ENCODE data around the gene SLC1A4. TPM values are rescaled to one million over a fixed set of nuclear protein-coding genes. Genes with fewer than 3 reads are reported as not detected.
A peak's percentile ranks its signal among the peaks of the same experiment; 100 is the strongest.
"Not testable (repeated sequence)": the region's sequence is repeated elsewhere in the genome, so short reads cannot be mapped to it uniquely, and the experiment has no call there.

SLC1A4 gene
- total and polyA plus RNA-seq, 10 of the 15 experiments (the other 5 are each of a cell fraction or from before 2014, with no cell fraction given) = 10.8 to 43.2 (median 27.7) TPM

- Histone ChIP-seq H4K20me1 (ENCODE audit: control insufficient read depth, insufficient read depth) (no peaks in the 10 kb centered on the region), H3K4me3 (no peak overlapping the region), H3K27me3 (replicated peaks in 1 of 2; ENCODE audit: control insufficient read depth in 2 of 2, insufficient read depth in 2 of 2, low read length in 1 of 2) (no peaks in the 10 kb centered on the region), H3K9me3 (replicated peaks; ENCODE audit: control insufficient read depth, insufficient read depth, low read length) (no peaks in the 10 kb centered on the region), H3K79me2 (ENCODE audit: control insufficient read depth, insufficient read depth, low read length) (no peaks in the 10 kb centered on the region), H2AFZ (ENCODE audit: control insufficient read depth, low read depth, low read length) (no peak overlapping the region), H3K36me3 (ENCODE audit: control insufficient read depth in 2 of 2, insufficient read depth in 2 of 2, low read length in 1 of 2) (peaks cover 30 to 42% of the 10 kb centered on the region in 2 experiments), H3K4me1 (ENCODE audit: control insufficient read depth, insufficient read depth, low read length) (peaks cover 13% of the 10 kb centered on the region), H3K27ac (ENCODE audit: control insufficient read depth, insufficient read depth) (no peak overlapping the region), H3K4me2 (ENCODE audit: control insufficient read depth, insufficient read depth) (no peak overlapping the region), H3K9ac (ENCODE audit: control insufficient read depth, insufficient read depth, low read length) (no peak overlapping the region)
- ATAC-seq (no peak), FAIRE-seq (no peak), DNase-seq (ENCODE audit: low read depth, low spot score) (no peak)
- RAD21 ChIA-PET (ENCODE audit: unreplicated experiment) = interaction anchor here (0.6 to 1.2 kb wide), 2 partner anchors 11 to 14 kb away, joined by 3 read pairs; no protein-coding TSS in a partner anchor
- POLR2A ChIA-PET = no interaction called here
- no TSS peak for BruUV-seq (replicated peaks)
- 99% methylated on average over 8 of the region's 8 CpGs for WGBS (ENCODE audit: insufficient coverage, insufficient replicate concordance, low lambda C conversion rate, missing lambda C conversion rate)
- intact Hi-C loops (cut with micrococcal nuclease; ENCODE audit: unreplicated experiment) = no loop called here
- CTCF ChIA-PET = no interaction called here
- no peak for TF ChIP-seq SPI1 (IDR thresholded peaks at IDR 0.05; ENCODE audit: borderline replicate concordance, insufficient read depth, low read depth, low read length)
- no peak for TF ChIP-seq CBX3 (IDR thresholded peaks at IDR 0.05; ENCODE audit: borderline replicate concordance, low read depth)
- TF ChIP-seq MTA3 (IDR thresholded peaks at IDR 0.05; ENCODE audit: borderline replicate concordance, low read length) = no peak
- no peak for TF ChIP-seq CTCF (IDR thresholded peaks at IDR 0.05 in 2 of 3, conservative IDR thresholded peaks at IDR 0.05 in 1 of 3; ENCODE audit: control insufficient read depth in 2 of 3, extremely low read depth in 1 of 3, insufficient read depth in 1 of 3, low read depth in 3 of 3, low read length in 3 of 3)
- TF ChIP-seq POLR2A (IDR thresholded peaks at IDR 0.05; ENCODE audit: low read depth, low read length) = 0 out of 2 replicates have a peak, but pooled peaks have one; percentile 31
- SMC1A ChIA-PET (ENCODE audit: uncharacterized antibody, unreplicated experiment) = interaction anchor here (0.8 kb wide), 1 partner anchor 103 kb away, joined by 3 read pairs; no protein-coding TSS in a partner anchor
- in situ Hi-C loops (cut with MboI) = no loop called here
Observed at GRCh38 chr2:65019675-65020195, 30.5 kb downstream of the SLC1A4 start.

- intact Hi-C loops (cut with micrococcal nuclease; ENCODE audit: unreplicated experiment); H3K9ac ChIP-seq (ENCODE audit: control insufficient read depth, insufficient read depth, low read length); POLR2A ChIA-PET; H3K4me2 ChIP-seq (ENCODE audit: control insufficient read depth, insufficient read depth); CTCF ChIA-PET; BruUV-seq (replicated peaks); H3K9me3 ChIP-seq (replicated peaks; ENCODE audit: control insufficient read depth, insufficient read depth, low read length); H4K20me1 ChIP-seq (ENCODE audit: control insufficient read depth, insufficient read depth); FAIRE-seq; H2AFZ ChIP-seq (ENCODE audit: control insufficient read depth, low read depth, low read length); DNase-seq (ENCODE audit: low read depth, low spot score); H3K27ac ChIP-seq (ENCODE audit: control insufficient read depth, insufficient read depth); in situ Hi-C loops (cut with MboI); H3K79me2 ChIP-seq (ENCODE audit: control insufficient read depth, insufficient read depth, low read length); ATAC-seq; H3K27me3 ChIP-seq (replicated peaks in 1 of 2; ENCODE audit: control insufficient read depth in 2 of 2, insufficient read depth in 2 of 2, low read length in 1 of 2); H3K4me3 ChIP-seq: not testable (repeated sequence)
- RAD21 ChIA-PET (ENCODE audit: unreplicated experiment) = interaction anchor here (0.6 to 1.2 kb wide), 2 partner anchors 11 to 13 kb away, joined by 3 read pairs; no protein-coding TSS in a partner anchor
- 91% methylated on average over 1 of the region's 1 CpG for WGBS (ENCODE audit: insufficient coverage, insufficient replicate concordance, low lambda C conversion rate, missing lambda C conversion rate)
- Histone ChIP-seq H3K4me1 (ENCODE audit: control insufficient read depth, insufficient read depth, low read length) (peaks cover 13% of the 10 kb centered on the region), H3K36me3 (ENCODE audit: control insufficient read depth in 2 of 2, insufficient read depth in 2 of 2, low read length in 1 of 2) (peaks cover 30 to 39% of the 10 kb centered on the region in 2 experiments)
- SMC1A ChIA-PET (ENCODE audit: uncharacterized antibody, unreplicated experiment) = interaction anchor here (0.8 kb wide), 1 partner anchor 103 kb away, joined by 3 read pairs; no protein-coding TSS in a partner anchor
Observed at GRCh38 chr2:65020251-65020650, 31.1 kb downstream of the SLC1A4 start.

All from GM12878 (cell line).